ENCODE data around the gene ERVMER34-1.

Gene ERVMER34-1

DNA sequence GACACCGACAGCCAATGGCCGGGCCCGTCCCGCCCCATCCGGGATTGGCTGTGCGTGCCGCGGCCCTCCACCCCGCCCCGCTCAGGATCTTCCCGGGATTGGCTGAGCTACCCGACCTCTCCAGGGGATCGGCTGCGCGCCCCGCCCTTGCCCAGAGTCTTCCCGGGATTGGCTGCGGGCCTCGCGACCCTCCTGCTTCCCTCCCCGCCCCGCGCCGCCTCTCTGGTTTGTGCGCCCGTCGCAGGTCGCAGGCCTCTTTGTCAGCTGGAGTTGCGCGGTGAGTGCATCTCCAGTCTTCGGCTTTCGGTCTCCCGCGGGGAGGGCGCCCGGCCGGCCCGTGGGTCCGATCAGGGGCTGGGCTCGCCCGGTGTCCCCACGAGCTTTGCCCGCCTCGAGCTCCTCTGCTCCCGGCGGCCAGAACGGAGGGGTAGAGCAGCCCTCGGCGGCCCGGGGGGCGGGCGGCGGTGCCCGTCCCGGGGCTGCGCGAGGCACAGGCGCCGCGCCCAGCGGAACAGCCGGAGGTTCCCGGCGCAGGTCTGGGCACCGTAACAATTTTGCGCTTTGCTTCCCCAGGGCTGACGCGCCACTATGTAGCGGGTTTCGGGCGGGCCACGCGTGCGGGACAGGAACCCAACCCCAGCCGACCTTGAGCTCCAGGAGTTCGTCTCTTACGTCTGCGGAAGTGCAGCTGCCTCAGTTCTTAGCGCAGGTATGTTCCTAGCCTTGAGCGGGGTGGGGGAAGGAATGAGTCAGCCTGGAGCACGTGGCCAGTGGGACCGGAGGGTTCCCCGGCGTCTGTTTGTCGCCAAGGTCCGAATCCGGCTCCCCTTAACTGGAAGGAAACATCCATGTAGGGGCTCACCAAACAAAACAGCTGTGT lies 38.7 kb downstream of the ERVMER34-1 start:
- TF ChIP-seq FOXP2 (optimal IDR thresholded peaks at IDR 0.05; ENCODE audit: borderline replicate concordance, extremely low read depth, extremely low read length, insufficient read depth) (peak; percentile 25), TAF1 (IDR thresholded peaks at IDR 0.05; ENCODE audit: borderline replicate concordance, insufficient read depth, low read length) (peak; percentile 97), SIN3A (IDR thresholded peaks at IDR 0.05; ENCODE audit: borderline replicate concordance, insufficient read depth, low read length) (peak; percentile 91; the same call in 1 of the 2 replicates), POLR2AphosphoS5 (IDR thresholded peaks at IDR 0.05; ENCODE audit: low read depth, low read length) (peak; percentile 98)
- TF ChIP-seq, protein P1, sequence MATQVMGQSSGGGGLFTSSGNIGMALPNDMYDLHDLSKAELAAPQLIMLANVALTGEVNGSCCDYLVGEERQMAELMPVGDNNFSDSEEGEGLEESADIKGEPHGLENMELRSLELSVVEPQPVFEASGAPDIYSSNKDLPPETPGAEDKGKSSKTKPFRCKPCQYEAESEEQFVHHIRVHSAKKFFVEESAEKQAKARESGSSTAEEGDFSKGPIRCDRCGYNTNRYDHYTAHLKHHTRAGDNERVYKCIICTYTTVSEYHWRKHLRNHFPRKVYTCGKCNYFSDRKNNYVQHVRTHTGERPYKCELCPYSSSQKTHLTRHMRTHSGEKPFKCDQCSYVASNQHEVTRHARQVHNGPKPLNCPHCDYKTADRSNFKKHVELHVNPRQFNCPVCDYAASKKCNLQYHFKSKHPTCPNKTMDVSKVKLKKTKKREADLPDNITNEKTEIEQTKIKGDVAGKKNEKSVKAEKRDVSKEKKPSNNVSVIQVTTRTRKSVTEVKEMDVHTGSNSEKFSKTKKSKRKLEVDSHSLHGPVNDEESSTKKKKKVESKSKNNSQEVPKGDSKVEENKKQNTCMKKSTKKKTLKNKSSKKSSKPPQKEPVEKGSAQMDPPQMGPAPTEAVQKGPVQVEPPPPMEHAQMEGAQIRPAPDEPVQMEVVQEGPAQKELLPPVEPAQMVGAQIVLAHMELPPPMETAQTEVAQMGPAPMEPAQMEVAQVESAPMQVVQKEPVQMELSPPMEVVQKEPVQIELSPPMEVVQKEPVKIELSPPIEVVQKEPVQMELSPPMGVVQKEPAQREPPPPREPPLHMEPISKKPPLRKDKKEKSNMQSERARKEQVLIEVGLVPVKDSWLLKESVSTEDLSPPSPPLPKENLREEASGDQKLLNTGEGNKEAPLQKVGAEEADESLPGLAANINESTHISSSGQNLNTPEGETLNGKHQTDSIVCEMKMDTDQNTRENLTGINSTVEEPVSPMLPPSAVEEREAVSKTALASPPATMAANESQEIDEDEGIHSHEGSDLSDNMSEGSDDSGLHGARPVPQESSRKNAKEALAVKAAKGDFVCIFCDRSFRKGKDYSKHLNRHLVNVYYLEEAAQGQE (IDR thresholded peaks at IDR 0.05; ENCODE audit: insufficient read depth in 1 of 2, low read depth in 2 of 2, low read length in 2 of 2) = peak; percentile 48 to 67; a peak in 2 of 4 replicates

DNA sequence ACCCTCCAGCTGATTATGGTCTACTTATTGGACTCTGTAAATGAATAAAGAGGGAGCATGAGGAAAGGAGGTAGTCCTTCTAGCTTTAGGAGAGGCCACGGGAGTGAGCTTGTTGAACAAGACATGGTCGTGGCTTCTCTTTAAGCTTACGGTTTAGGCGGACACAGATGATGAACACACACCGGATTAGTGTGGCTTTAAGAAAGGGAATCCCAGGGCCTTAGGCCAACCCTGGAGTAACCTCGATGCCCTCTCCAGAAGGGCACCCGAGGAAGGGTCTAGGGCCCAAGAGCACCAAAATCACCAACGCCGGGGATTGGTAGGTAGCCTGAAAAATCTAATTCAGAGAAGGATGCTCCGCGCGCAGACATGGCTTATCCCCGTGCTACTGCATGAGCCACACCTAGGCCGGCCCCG lies 39.4 kb downstream of the ERVMER34-1 start:
- TF ChIP-seq SIN3A (IDR thresholded peaks at IDR 0.05; ENCODE audit: borderline replicate concordance, insufficient read depth, low read length) = no peak; the same call in 1 of the 2 replicates
- TF ChIP-seq POLR2AphosphoS5 (IDR thresholded peaks at IDR 0.05; ENCODE audit: low read depth, low read length) = 0 out of 2 replicates have a peak, but pooled peaks have one; percentile 55

DNA sequence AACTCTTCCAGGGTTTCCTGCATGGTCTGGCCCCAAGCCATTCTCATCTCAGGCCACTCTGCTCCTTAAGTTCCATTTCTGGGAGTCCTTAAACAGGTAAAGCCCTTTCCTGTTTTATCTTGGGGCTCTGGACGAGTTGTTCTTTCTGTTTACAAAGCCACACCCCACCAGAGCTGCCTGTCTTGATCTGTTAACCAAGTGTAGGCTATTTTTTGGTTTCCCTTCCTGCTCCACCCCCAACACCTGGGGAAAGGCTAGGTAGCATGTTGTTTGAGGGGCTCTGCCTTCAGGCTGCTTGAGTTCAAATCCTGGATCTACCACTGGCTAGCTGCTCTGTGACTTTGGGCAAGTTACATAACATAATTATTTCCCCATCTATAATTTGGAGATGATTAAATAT lies 40.0 kb downstream of the ERVMER34-1 start:
- TF ChIP-seq, protein P1 (IDR thresholded peaks at IDR 0.05; ENCODE audit: insufficient read depth in 1 of 2, low read depth in 2 of 2, low read length in 2 of 2) = no peak
- TF ChIP-seq TAF1 (IDR thresholded peaks at IDR 0.05; ENCODE audit: borderline replicate concordance, insufficient read depth, low read length) (no peak), FOXP2 (optimal IDR thresholded peaks at IDR 0.05; ENCODE audit: borderline replicate concordance, extremely low read depth, extremely low read length, insufficient read depth) (no peak), SIN3A (IDR thresholded peaks at IDR 0.05; ENCODE audit: borderline replicate concordance, insufficient read depth, low read length) (no peak)

DNA sequence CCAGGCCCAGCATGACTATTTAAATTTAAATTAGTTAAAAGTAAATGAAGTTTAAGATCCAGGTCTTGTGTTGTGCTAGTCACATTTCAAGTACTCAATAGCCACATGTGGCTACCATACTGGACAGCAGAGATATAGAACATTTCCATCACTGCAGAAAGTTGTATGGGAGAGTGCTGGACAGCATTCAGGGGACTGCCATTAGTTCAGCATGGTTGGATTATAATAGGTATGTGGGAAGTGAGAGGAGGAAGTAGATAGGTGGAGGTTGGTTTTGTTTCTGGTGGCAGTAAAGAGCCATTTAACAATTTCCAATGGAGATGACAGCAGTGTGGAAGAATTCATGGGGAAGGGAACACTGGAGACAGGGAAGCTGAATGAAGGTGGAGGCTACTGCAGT lies 42.1 kb downstream of the ERVMER34-1 start:
- no peak for TF ChIP-seq TAF1 (IDR thresholded peaks at IDR 0.05; ENCODE audit: borderline replicate concordance, insufficient read depth, low read length)
- TF ChIP-seq, protein P1 (IDR thresholded peaks at IDR 0.05; ENCODE audit: insufficient read depth in 1 of 2, low read depth in 2 of 2, low read length in 2 of 2) = no peak
- no peak for TF ChIP-seq FOXP2 (optimal IDR thresholded peaks at IDR 0.05; ENCODE audit: borderline replicate concordance, extremely low read depth, extremely low read length, insufficient read depth)
- no peak for TF ChIP-seq POLR2AphosphoS5 (IDR thresholded peaks at IDR 0.05; ENCODE audit: low read depth, low read length)
- TF ChIP-seq SIN3A (IDR thresholded peaks at IDR 0.05; ENCODE audit: borderline replicate concordance, insufficient read depth, low read length) = no peak

DNA sequence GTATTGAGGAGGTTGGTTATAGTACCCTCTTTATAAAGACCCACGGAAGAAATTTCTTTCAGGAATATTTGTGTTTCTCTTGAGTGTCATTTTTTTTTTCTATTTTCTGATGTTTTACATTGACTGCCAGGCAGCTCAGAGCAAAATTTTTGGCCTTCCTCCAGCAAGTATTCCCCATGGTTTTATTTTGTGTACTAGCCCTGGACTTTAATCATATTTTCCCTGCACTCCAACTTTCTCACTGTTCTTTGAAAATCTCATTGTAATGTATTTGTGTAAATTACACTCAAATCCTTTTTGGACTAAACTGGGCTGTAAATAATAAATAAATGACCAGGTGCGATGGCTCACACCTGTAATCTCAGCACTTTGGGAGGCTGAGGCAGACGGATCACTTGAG lies 46.6 kb downstream of the ERVMER34-1 start:
- TF ChIP-seq POLR2AphosphoS5 (IDR thresholded peaks at IDR 0.05; ENCODE audit: low read depth, low read length) = no peak
- TF ChIP-seq FOXP2 (optimal IDR thresholded peaks at IDR 0.05; ENCODE audit: borderline replicate concordance, extremely low read depth, extremely low read length, insufficient read depth) = no peak
- TF ChIP-seq SIN3A (IDR thresholded peaks at IDR 0.05; ENCODE audit: borderline replicate concordance, insufficient read depth, low read length) = no peak
- TF ChIP-seq TAF1 (IDR thresholded peaks at IDR 0.05; ENCODE audit: borderline replicate concordance, insufficient read depth, low read length) = no peak
- TF ChIP-seq, protein P1 (IDR thresholded peaks at IDR 0.05; ENCODE audit: insufficient read depth in 1 of 2, low read depth in 2 of 2, low read length in 2 of 2) = no peak

Measured in PFSK-1 (cell line).